Uterus (tissue), 2 donors: ENCODE data around the gene CREM.

ENCODE experiments used
- POLR2A ChIP-seq, 2 donors: fragments of 450-650 bp; IDR thresholded peaks; one replicate each; pipeline ENCODE4 v1.6.1; 2016; ENCODE audit warnings: antibody characterized with exemption in 2 of 2, mild to moderate bottlenecking in 1 of 2, moderate library complexity in 1 of 2
- TF ChIP-seq, protein P1 (sequence below), 4 experiments: fragments of 200-600 bp in 2 of 4; fragments of 450-650 bp in 2 of 4; sonication (generic) in 2 of 4; IDR thresholded peaks; one replicate each; pipeline ENCODE4 v1.5.1; 2016 to 2019; ENCODE audit warnings: antibody characterized with exemption in 4 of 4, mild to moderate bottlenecking in 2 of 4, moderate library complexity in 1 of 4

DNA sequence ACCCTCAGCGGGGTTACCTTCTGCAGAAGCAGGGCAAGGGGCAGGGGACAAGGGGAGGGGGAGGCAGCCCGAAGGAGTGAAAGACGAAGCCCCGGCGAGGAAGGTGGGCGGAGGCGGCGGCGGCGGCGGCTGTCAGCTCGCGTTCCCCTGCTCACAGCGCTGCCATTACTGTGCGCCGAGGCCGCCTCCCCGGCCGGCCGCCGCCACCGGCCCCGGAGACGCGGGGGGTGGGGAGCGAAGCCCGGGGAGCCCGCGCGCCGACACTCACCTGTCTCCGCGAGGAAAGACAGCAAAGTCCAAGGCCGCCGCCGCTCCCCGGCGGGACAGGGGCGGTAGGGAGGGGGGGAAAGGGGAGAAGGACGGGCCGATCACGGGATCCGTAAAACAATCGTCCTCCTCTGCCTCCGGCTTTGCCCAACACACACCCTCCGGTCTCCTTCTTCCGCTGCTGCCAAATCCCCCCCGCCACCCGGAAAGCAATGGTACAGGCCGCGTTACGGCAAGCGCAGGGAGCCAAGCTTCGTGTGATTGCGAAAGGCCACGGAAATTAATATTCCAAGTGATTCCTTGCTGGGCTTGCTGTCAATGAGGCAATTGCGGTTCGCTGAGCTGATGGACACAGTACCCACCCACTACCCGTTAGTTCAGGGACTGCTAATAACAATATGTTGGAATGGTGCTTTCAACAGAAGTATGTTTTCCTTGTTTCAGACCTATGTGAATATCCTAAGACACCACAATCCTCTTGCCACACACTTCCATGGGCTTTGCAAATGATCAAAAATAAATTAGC is 36.3 kb upstream of the CREM start, which contains the start of gene CUL2:
- TF ChIP-seq POLR2A (IDR thresholded peaks at IDR 0.05), result no peak
- TF ChIP-seq, protein P1, sequence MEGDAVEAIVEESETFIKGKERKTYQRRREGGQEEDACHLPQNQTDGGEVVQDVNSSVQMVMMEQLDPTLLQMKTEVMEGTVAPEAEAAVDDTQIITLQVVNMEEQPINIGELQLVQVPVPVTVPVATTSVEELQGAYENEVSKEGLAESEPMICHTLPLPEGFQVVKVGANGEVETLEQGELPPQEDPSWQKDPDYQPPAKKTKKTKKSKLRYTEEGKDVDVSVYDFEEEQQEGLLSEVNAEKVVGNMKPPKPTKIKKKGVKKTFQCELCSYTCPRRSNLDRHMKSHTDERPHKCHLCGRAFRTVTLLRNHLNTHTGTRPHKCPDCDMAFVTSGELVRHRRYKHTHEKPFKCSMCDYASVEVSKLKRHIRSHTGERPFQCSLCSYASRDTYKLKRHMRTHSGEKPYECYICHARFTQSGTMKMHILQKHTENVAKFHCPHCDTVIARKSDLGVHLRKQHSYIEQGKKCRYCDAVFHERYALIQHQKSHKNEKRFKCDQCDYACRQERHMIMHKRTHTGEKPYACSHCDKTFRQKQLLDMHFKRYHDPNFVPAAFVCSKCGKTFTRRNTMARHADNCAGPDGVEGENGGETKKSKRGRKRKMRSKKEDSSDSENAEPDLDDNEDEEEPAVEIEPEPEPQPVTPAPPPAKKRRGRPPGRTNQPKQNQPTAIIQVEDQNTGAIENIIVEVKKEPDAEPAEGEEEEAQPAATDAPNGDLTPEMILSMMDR (IDR thresholded peaks at IDR 0.05), result peak in 1 of 4 experiments; percentile 8
